Nephron (organoid): ENCODE data around the gene LRIT3.

Experiments
- H3K27ac Mint-ChIP-seq, 3 experiments: 2 replicates each; pipeline ENCODE4 v1.8.0; 2020; ENCODE audit warnings: mixed read lengths in 3 of 3, mild to moderate bottlenecking in 2 of 3, moderate library complexity in 1 of 3
- H3K27me3 Mint-ChIP-seq: 2 replicates; pipeline ENCODE4 v1.8.0; 2021; ENCODE audit warnings: low read depth, mild to moderate bottlenecking, moderate library complexity, mixed read lengths
- H3K36me3 Mint-ChIP-seq: 2 replicates; pipeline ENCODE4 v1.8.0; 2020; ENCODE audit warnings: low read depth, mixed read lengths
- H3K4me1 Mint-ChIP-seq: 2 replicates; pipeline ENCODE4 v1.8.0; 2020; ENCODE audit warnings: mixed read lengths
- H3K4me3 Mint-ChIP-seq, 3 experiments: 2 replicates each; pipeline ENCODE4 v1.8.0; 2020; ENCODE audit warnings: mild to moderate bottlenecking in 3 of 3, mixed read lengths in 3 of 3, moderate library complexity in 2 of 3
- H3K9me3 Mint-ChIP-seq: 2 replicates; pipeline ENCODE4 v1.8.0; 2020; ENCODE audit warnings: mixed read lengths
- TF ChIP-seq, protein P1 (sequence below), 3 experiments: fragments of 200-600 bp; sonication (generic); IDR thresholded peaks; one replicate each; pipeline ENCODE4 v1.5.0; 2021; ENCODE audit warnings: antibody characterized with exemption in 3 of 3; ENCODE audit not compliant: unreplicated experiment in 3 of 3

LRIT3 gene

DNA sequence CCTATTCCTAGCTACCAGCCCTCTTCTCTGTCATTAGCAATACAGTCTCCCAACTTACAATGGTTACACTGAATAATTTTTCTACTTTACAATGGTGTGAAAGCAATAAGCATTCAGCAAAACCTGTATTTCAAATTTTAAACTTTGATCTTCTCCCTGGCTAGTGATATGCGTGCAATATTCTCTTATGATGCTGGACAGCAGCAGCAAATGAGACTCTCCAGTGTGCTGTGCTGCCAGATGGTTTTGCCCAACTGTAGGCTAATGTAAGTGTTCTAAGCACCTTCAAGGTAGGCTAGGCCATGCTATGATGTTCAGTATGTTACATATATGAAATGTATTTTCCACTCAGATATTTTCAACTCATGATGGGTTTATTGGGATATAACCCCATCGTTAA, 38.3 kb upstream of the LRIT3 start:
- TF ChIP-seq, protein P1, sequence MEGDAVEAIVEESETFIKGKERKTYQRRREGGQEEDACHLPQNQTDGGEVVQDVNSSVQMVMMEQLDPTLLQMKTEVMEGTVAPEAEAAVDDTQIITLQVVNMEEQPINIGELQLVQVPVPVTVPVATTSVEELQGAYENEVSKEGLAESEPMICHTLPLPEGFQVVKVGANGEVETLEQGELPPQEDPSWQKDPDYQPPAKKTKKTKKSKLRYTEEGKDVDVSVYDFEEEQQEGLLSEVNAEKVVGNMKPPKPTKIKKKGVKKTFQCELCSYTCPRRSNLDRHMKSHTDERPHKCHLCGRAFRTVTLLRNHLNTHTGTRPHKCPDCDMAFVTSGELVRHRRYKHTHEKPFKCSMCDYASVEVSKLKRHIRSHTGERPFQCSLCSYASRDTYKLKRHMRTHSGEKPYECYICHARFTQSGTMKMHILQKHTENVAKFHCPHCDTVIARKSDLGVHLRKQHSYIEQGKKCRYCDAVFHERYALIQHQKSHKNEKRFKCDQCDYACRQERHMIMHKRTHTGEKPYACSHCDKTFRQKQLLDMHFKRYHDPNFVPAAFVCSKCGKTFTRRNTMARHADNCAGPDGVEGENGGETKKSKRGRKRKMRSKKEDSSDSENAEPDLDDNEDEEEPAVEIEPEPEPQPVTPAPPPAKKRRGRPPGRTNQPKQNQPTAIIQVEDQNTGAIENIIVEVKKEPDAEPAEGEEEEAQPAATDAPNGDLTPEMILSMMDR (IDR thresholded peaks at IDR 0.05; ENCODE audit: unreplicated experiment in 3 of 3), result no peak
- Mint-ChIP-seq H3K4me3 (no peak overlapping the region), H3K27ac (no peak overlapping the region), H3K9me3 (no peaks in the 10 kb centered on the region), H3K4me1 (no peaks in the 10 kb centered on the region), H3K36me3 (no peaks in the 10 kb centered on the region), H3K27me3 (no peaks in the 10 kb centered on the region)

DNA sequence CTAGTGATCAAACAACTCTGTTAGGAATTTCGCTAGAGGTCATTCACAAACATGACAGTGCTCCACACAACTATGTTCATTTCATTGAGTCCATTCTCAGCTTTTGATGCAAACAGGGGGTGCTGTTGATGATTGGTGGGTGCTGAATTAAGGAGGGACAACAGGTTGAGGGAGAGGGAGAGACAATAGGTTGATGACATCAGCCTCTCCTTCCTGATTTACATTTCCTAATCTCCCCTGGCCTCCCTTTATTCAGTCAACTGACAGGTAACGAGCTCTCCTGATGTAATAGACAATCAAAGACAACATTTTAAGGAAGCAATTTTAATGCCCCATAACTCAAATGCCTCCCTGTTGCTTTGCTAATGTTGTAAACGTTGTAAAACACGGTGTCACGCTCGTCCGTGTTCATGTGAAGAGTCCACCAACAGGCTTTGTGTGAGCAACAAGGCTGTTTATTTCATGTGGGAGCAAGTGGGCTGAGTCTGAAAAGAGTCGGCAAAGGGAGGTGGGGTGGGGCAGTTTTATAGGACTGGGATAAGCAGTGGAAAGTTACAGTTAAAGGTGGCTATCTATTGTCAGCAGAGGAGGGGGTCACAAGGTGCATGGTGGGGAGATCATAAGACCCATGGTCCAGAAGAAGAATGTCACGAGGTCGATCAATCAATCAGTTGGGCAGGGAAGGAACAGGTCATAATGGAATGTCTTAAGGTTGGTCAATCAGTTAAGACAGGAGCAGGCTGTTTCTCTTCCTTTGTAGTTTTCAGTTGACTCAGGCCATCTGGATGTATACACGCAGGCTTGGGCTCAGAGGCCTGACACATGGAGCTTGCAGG, 37.1 kb upstream of the LRIT3 start:
- Mint-ChIP-seq H3K4me3 (no peak overlapping the region), H3K9me3 (no peaks in the 10 kb centered on the region), H3K27me3 (no peaks in the 10 kb centered on the region), H3K4me1 (peaks cover 6% of the 10 kb centered on the region), H3K36me3 (no peaks in the 10 kb centered on the region), H3K27ac (no peak overlapping the region)
- TF ChIP-seq, protein P1 (IDR thresholded peaks at IDR 0.05; ENCODE audit: unreplicated experiment in 3 of 3), result no peak

DNA sequence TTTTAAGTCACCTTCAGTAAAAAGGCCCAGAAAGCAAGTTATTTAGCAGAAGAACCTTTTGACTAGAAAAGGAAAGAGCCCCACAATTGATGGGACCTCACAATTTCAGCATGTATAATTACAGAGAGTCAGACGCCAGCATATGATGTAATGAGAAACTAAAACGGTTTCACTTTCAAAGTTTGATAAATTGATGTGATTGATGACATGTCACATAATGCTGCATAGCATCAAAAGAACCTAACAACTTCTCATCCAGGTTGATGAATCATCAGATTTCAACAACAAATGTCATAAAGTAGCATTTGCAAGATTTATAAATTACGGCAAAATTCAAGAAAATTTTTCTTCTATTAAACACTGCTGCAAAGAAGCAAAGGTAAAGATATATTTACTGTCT, 36.2 kb upstream of the LRIT3 start:
- Mint-ChIP-seq H3K36me3 (no peaks in the 10 kb centered on the region), H3K4me1 (peaks cover 16% of the 10 kb centered on the region), H3K27me3 (no peaks in the 10 kb centered on the region), H3K27ac (no peak overlapping the region), H3K9me3 (no peaks in the 10 kb centered on the region), H3K4me3 (no peak overlapping the region)
- TF ChIP-seq, protein P1 (IDR thresholded peaks at IDR 0.05; ENCODE audit: unreplicated experiment in 3 of 3), result no peak

DNA sequence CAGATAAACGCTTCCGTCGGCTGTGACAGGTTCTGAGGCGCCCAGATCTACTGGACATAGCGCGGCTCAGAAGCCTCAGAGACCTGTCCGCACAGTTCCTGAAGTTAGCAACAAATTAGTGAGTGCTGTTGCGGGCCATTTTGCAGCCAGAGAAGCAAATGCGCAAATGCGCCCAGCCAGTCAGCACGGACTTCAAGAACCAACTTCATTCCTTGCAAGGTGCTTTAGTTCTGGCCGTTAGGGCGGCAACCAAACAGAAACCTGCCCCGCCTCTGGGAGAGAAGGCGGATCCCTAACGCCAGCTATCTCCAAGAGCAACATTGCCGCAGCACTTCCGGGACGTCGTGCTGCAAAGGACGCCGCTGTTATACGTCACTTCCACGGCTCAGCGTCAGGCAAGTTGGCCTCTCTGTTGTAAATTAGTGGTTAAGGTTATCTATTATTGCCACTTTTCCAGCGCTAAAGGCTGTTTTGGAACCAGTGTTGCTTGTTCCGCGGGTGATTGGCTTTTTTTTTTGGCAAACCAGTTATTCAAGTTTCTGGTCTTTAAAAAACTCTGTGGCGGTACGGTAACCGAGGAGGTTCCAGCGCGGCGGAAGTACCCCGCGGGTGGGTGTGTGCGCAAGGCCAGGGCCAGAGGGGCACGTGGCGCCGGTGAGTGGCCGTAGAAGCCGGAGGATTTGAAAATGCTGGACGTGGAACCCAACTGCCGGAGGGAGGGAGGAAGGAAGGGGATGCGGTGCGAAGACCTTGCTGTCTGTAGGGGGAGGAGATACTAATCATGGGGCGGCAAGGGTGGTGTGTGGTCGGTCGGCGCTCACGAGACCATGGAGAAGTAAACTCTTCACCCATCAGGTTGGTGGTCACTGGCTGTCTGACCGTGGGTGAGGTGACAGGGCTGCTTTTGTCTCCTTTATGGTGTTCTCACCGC, 32.5 kb upstream of the LRIT3 start, which contains the start of gene GAR1:
Gene GAR1 (plus strand): TSS at position 612 of the 931 bp plus-strand sequence. CDS start 403 bp downstream, outside the sequence.
- Mint-ChIP-seq H3K27me3 (no peaks in the 10 kb centered on the region), H3K4me1 (peaks cover 23% of the 10 kb centered on the region), H3K4me3 (peak within 1 kb of the TSS; percentile 95 to 99 (median 97)), H3K36me3 (peaks cover 25% of the 10 kb centered on the region), H3K9me3 (no peaks in the 10 kb centered on the region), H3K27ac (peak within 1 kb of the TSS; percentile 92 to 97 (median 95))
- TF ChIP-seq, protein P1 (IDR thresholded peaks at IDR 0.05; ENCODE audit: unreplicated experiment in 3 of 3), result no peak

DNA sequence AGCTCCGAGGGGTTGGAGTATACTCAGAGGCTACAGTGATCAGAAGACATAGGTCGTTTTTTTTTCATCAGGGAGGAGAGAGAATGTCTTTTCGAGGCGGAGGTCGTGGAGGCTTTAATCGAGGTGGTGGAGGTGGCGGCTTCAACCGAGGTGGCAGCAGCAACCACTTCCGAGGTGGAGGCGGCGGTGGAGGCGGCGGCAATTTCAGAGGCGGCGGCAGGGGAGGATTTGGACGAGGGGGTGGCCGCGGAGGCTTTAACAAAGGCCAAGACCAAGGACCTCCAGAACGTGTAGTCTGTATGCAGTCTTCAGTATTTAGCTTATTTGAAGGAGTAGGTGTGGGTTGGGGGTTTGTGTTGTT, 31.8 kb upstream of the LRIT3 start:
- Mint-ChIP-seq H3K27me3 (no peaks in the 10 kb centered on the region), H3K27ac (peak overlapping the region; percentile 92 to 97 (median 95)), H3K9me3 (no peaks in the 10 kb centered on the region), H3K36me3 (peaks cover 30% of the 10 kb centered on the region), H3K4me3 (peak overlapping the region; percentile 95 to 99 (median 97)), H3K4me1 (peaks cover 23% of the 10 kb centered on the region)
- TF ChIP-seq, protein P1 (IDR thresholded peaks at IDR 0.05; ENCODE audit: unreplicated experiment in 3 of 3), result no peak
